ENCODE measurements around the gene TM9SF2.
A peak's percentile ranks its signal among the peaks of the same experiment; 100 is the strongest.

Gene TM9SF2

GRCh38 chr13:99605420-99606323 is 104.4 kb downstream of the TM9SF2 start:
- peak; percentile 29 for DNase-seq (ENCODE audit: low read depth)
- peak; percentile 29 for TF ChIP-seq CTCF (IDR thresholded peaks at IDR 0.05; ENCODE audit: low read depth, low read length, missing control alignments)
- peak overlapping the region; percentile 69 for H3K4me3 ChIP-seq (ENCODE audit: low read depth, low read length)

- no peak for TF ChIP-seq CTCF (IDR thresholded peaks at IDR 0.05; ENCODE audit: low read depth, low read length, missing control alignments)
- H3K4me3 ChIP-seq (ENCODE audit: low read depth, low read length): peak within 1 kb of the TSS; percentile 88
- DNase-seq (ENCODE audit: low read depth): peak; percentile 42
Observed at GRCh38 chr13:99606324-99607066, 105.2 kb downstream of the TM9SF2 start, which contains the start of gene CLYBL. CLYBL (plus strand) TSS chr13:99606690.

GRCh38 chr13:99608345-99608744 is 107.1 kb downstream of the TM9SF2 start:
- H3K4me3 ChIP-seq (ENCODE audit: low read depth, low read length): no peak overlapping the region
- DNase-seq (ENCODE audit: low read depth): no peak
- TF ChIP-seq CTCF (IDR thresholded peaks at IDR 0.05; ENCODE audit: low read depth, low read length, missing control alignments): no peak

- TF ChIP-seq CTCF (IDR thresholded peaks at IDR 0.05; ENCODE audit: low read depth, low read length, missing control alignments): no peak
- DNase-seq (ENCODE audit: low read depth): no peak
- H3K4me3 ChIP-seq (ENCODE audit: low read depth, low read length): no peak overlapping the region
Observed at GRCh38 chr13:99610702-99611289, 109.5 kb downstream of the TM9SF2 start.
